Testis (tissue), 2 donors: Measurements from ENCODE around the gene FCHO2.

Experiments used
- CTCF ChIP-seq, 3 experiments: fragments of 450-650 bp in 2 of 3; fragments of 200-600 bp in 1 of 3; sonication (generic) in 1 of 3; IDR thresholded peaks; one replicate each; pipeline ENCODE4 v1.5.1; 2016 to 2019; ENCODE audit warnings: antibody characterized with exemption in 3 of 3, mild to moderate bottlenecking in 2 of 3, moderate library complexity in 1 of 3
- POLR2A ChIP-seq: fragments of 450-650 bp; IDR thresholded peaks from one replicate; pipeline ENCODE4 v1.6.1; 2017; ENCODE audit warnings: antibody characterized with exemption, mild to moderate bottlenecking, moderate library complexity

GRCh38 chr5:73027361-73027760 lies 71.5 kb downstream of the FCHO2 start:
- TF ChIP-seq POLR2A, result no peak
- TF ChIP-seq CTCF (IDR thresholded peaks at IDR 0.05), result peak in 1 of 3 experiments; percentile 22
